IMR-90 (cell line): Measurements from ENCODE around the gene CDHR3. TPM values are rescaled to one million over a fixed set of nuclear protein-coding genes. Genes with fewer than 3 reads are reported as not detected.

ENCODE experiments used
- ATAC-seq: fragments of 200-7000 bp; cut with Tn5 transposase; 2 replicates; pipeline ENCODE4 v1.9.1; 2020; ENCODE audit warnings: low read depth, mild to moderate bottlenecking, moderate library complexity
- BruUV-seq: library from RNA; stranded (reverse); fragments of 400-500 nt; replicated peaks from 2 replicates; lab custom pipeline; 2021; lab: Mats Ljungman, UMichigan
- CTCF ChIA-PET: fragments of 300-600 bp; formaldehyde crosslinking; extraction: SDS; loops from one replicate; lab custom pipeline; 2021; ENCODE audit warnings: antibody characterized with exemption; lab: Yijun Ruan, JAX
- POLR2A ChIA-PET: fragments of 300-600 bp; sonication (Branson Sonifier 250); formaldehyde crosslinking; loops from one replicate; lab custom pipeline; 2022; ENCODE audit warnings: antibody characterized with exemption; ENCODE audit not compliant: unreplicated experiment; lab: Charles Lee
- DNase-seq: peaks from one replicate; pipeline ENCODE4 v3.0.0; 2013
- H2AFZ ChIP-seq: replicated peaks from 2 replicates; pipeline ENCODE3; 2013; ENCODE audit warnings: low read length, mild to moderate bottlenecking; ENCODE audit not compliant: poor library complexity
- H2AK5ac ChIP-seq: 2 replicates; pipeline ENCODE4 v1.6.1; 2013; ENCODE audit warnings: low read depth, low read length, inconsistent platforms
- H2AK9ac ChIP-seq: replicated peaks from 2 replicates; pipeline ENCODE3; 2013; ENCODE audit warnings: mild to moderate bottlenecking, low read depth, low read length, moderate library complexity; ENCODE audit not compliant: poor library complexity
- H2BK120ac ChIP-seq: 2 replicates; pipeline ENCODE4 v1.6.1; 2013; ENCODE audit warnings: low read depth, low read length, inconsistent platforms
- H2BK15ac ChIP-seq: 3 replicates; pipeline ENCODE4 v1.6.1; 2013; ENCODE audit warnings: low read depth, low read length, inconsistent platforms
- H2BK20ac ChIP-seq: 2 replicates; pipeline ENCODE4 v1.6.1; 2013; ENCODE audit warnings: low read depth, mild to moderate bottlenecking, inconsistent platforms, low read length, moderate library complexity
- H2BK5ac ChIP-seq: 2 replicates; pipeline ENCODE4 v1.6.1; 2013; ENCODE audit warnings: mild to moderate bottlenecking, low read depth, low read length, inconsistent platforms; ENCODE audit not compliant: poor library complexity, severe bottlenecking
- H3K14ac ChIP-seq: replicated peaks from 2 replicates; pipeline ENCODE4 v1.6.1; 2013; ENCODE audit warnings: low read depth, low read length, inconsistent platforms
- H3K18ac ChIP-seq: 2 replicates; pipeline ENCODE4 v1.6.1; 2013; ENCODE audit warnings: low read depth, low read length, control low read depth
- H3K23ac ChIP-seq: 2 replicates; pipeline ENCODE4 v1.6.1; 2013; ENCODE audit warnings: low read depth, low read length, inconsistent platforms
- H3K27ac ChIP-seq: 2 replicates; pipeline ENCODE4 v1.5.1; 2013; ENCODE audit warnings: mild to moderate bottlenecking, control low read depth, low read length; ENCODE audit not compliant: insufficient read depth
- H3K27me3 ChIP-seq: 2 replicates; pipeline ENCODE4 v1.6.1; 2013; ENCODE audit warnings: low read length; ENCODE audit not compliant: control insufficient read depth, insufficient read depth
- H3K36me3 ChIP-seq: 2 replicates; pipeline ENCODE4 v1.6.1; 2013; ENCODE audit warnings: low read length, mixed read lengths; ENCODE audit not compliant: control insufficient read depth, insufficient read depth
- H3K4ac ChIP-seq: 2 replicates; pipeline ENCODE4 v1.6.1; 2013; ENCODE audit warnings: low read depth, low read length, inconsistent platforms
- H3K4me1 ChIP-seq: 2 replicates; pipeline ENCODE4 v1.6.1; 2013; ENCODE audit warnings: low read length, mixed read lengths; ENCODE audit not compliant: control insufficient read depth, insufficient read depth
- H3K4me2 ChIP-seq: 2 replicates; pipeline ENCODE4 v1.6.1; 2013; ENCODE audit warnings: low read depth, mild to moderate bottlenecking, control low read depth, low read length, moderate library complexity
- H3K4me3 ChIP-seq: 2 replicates; pipeline ENCODE4 v1.5.1; 2013; ENCODE audit warnings: low read depth, mild to moderate bottlenecking, control low read depth, low read length, moderate library complexity; ENCODE audit not compliant: insufficient read depth
- H3K56ac ChIP-seq: 2 replicates; pipeline ENCODE4 v1.6.1; 2013; ENCODE audit warnings: low read length, inconsistent platforms; ENCODE audit not compliant: insufficient read depth; ENCODE audit errors: extremely low read depth
- H3K79me1 ChIP-seq, 2 experiments: 2 replicates each; pipeline ENCODE4 v1.6.1; 2013; ENCODE audit warnings: low read length in 2 of 2, inconsistent platforms in 1 of 2, low read depth in 1 of 2
- H3K9ac ChIP-seq: 2 replicates; pipeline ENCODE4 v1.6.1; 2013; ENCODE audit warnings: low read depth, low read length, control low read depth
- H3K9me1 ChIP-seq: 2 replicates; pipeline ENCODE4 v1.6.1; 2013; ENCODE audit warnings: low read length, inconsistent platforms; ENCODE audit not compliant: insufficient read depth
- H3K9me3 ChIP-seq: 2 replicates; pipeline ENCODE4 v1.6.1; 2013; ENCODE audit warnings: low read length; ENCODE audit not compliant: control insufficient read depth, insufficient read depth
- H4K20me1 ChIP-seq: 2 replicates; pipeline ENCODE4 v1.6.1; 2013; ENCODE audit warnings: low read length, inconsistent platforms; ENCODE audit not compliant: insufficient read depth
- H4K5ac ChIP-seq: 2 replicates; pipeline ENCODE4 v1.6.1; 2013; ENCODE audit warnings: mild to moderate bottlenecking, low read depth, low read length, control low read depth
- H4K8ac ChIP-seq, 2 experiments: 2 replicates each; pipeline ENCODE4 v1.6.1; 2013; ENCODE audit warnings: low read depth in 2 of 2, low read length in 2 of 2, control low read depth in 1 of 2, inconsistent platforms in 1 of 2
- H4K91ac ChIP-seq: 2 replicates; pipeline ENCODE4 v1.6.1; 2013; ENCODE audit warnings: low read depth, low read length, inconsistent platforms; ENCODE audit not compliant: insufficient read depth
- BHLHE40 ChIP-seq: fragments of 150-350 bp; IDR thresholded peaks from 2 replicates; pipeline ENCODE4 v1.6.1; 2016; ENCODE audit warnings: mild to moderate bottlenecking, low read depth, low read length
- CHD1 ChIP-seq: IDR thresholded peaks from 2 replicates; pipeline ENCODE4 v1.6.1; 2012; ENCODE audit warnings: low read depth, low read length, improper control_type of control experiment
- MAFK ChIP-seq: IDR thresholded peaks from 2 replicates; pipeline ENCODE4 v1.6.1; 2012; ENCODE audit warnings: low read depth, low read length, improper control_type of control experiment
- MAZ ChIP-seq: IDR thresholded peaks from 2 replicates; pipeline ENCODE4 v1.6.1; 2012; ENCODE audit warnings: low read depth, mild to moderate bottlenecking, low read length, improper control_type of control experiment, moderate library complexity, borderline replicate concordance
- MXI1 ChIP-seq: IDR thresholded peaks from 2 replicates; pipeline ENCODE4 v1.6.1; 2012; ENCODE audit warnings: low read depth, mild to moderate bottlenecking, low read length, moderate library complexity, borderline replicate concordance
- RAD21 ChIP-seq: IDR thresholded peaks from 2 replicates; pipeline ENCODE4 v1.6.1; 2012; ENCODE audit warnings: low read length, improper control_type of control experiment
- USF2 ChIP-seq: fragments of 150-350 bp; IDR thresholded peaks from 2 replicates; pipeline ENCODE4 v1.6.1; 2017; ENCODE audit warnings: mild to moderate bottlenecking, antibody characterized with exemption, low read length, low read depth
- WGBS, 2 experiments: methylation state at CpG; one replicate each; pipeline versions ENCODE4 v1.1.5 to v1.1.7; 2013; ENCODE audit warnings: missing lambda C conversion rate in 2 of 2; ENCODE audit not compliant: insufficient read length in 1 of 2; ENCODE audit errors: extremely low coverage in 2 of 2; 5-methylcytosine and 5-hydroxymethylcytosine counted together
- dilution Hi-C: fragments of 300-500 bp; cut with HindIII; formaldehyde crosslinking; loops from one replicate; pipeline ENCODE4 v1.14.3; 2018; ENCODE audit warnings: low sequenced_read_pairs; ENCODE audit not compliant: unreplicated experiment
- in situ Hi-C: fragments of 300-500 bp; cut with MboI; formaldehyde crosslinking; loops from 3 replicates; pipeline ENCODE4 v1.14.3; 2019; ENCODE audit warnings: low sequenced_read_pairs, inconsistent platforms, mixed read lengths
- intact Hi-C: fragments of 100-400 bp; cut with micrococcal nuclease; formaldehyde crosslinking; loops from 2 replicates; pipeline ENCODE4 v1.10.0; 2022
- polyA plus RNA-seq, 3 experiments: library from polyadenylated mRNA; depleted of rRNA; stranded (reverse); fragments of >200 nt; gene quantifications; 2 replicates each; pipeline ENCODE4 v1.2.3, GENCODE V29; 2012; ENCODE audit warnings: low replicate concordance in 1 of 3
- total RNA-seq: library from RNA; depleted of rRNA; stranded (reverse); fragments of >200 nt; gene quantifications from 2 replicates; pipeline ENCODE4 v1.2.3, GENCODE V29; 2012

Gene CDHR3
- total and polyA plus RNA-seq, 2 of the 4 experiments (the other 2 are of a cell fraction) = 0.96 to 1.6 TPM

- peaks cover 3% of the 10 kb centered on the region; the same call in 1 of the 2 replicates for H3K4me1 ChIP-seq
- H2BK20ac ChIP-seq = no peak overlapping the region
- H3K36me3 ChIP-seq = no peaks in the 10 kb centered on the region
- H2BK15ac ChIP-seq = no peak overlapping the region
- H2AFZ ChIP-seq = no peak overlapping the region
- H3K4me2 ChIP-seq = no peak overlapping the region
- no CpG with 5 or more reads among the region's 4 CpGs for WGBS, 2 experiments
- DNase-seq = no peak
- TF ChIP-seq RAD21 (no peak), CHD1 (no peak), MAZ (no peak), BHLHE40 (no peak), USF2 (no peak), MXI1 (no peak), MAFK (no peak)
- H4K5ac ChIP-seq = no peak overlapping the region
- no peak overlapping the region for H3K23ac ChIP-seq
- H3K9me1 ChIP-seq = 0 out of 2 replicates have a peak, but pooled peaks cover 6% of the 10 kb centered on the region
- H4K20me1 ChIP-seq = no peaks in the 10 kb centered on the region
- H3K4ac ChIP-seq = no peak overlapping the region
- H3K18ac ChIP-seq = no peak overlapping the region
- no TSS peak for BruUV-seq
- H2BK5ac ChIP-seq = no peak overlapping the region
- dilution Hi-C loops (no loop called here), intact Hi-C loops (no loop called here), in situ Hi-C loops (no loop called here)
- no peaks in the 10 kb centered on the region for H3K9me3 ChIP-seq
- H4K91ac ChIP-seq = no peak overlapping the region
- H3K79me1 ChIP-seq = no peaks in the 10 kb centered on the region
- no peak overlapping the region for H3K9ac ChIP-seq
- H4K8ac ChIP-seq = no peak overlapping the region
- ChIA-PET CTCF (no interaction called here), POLR2A (no interaction called here)
- H3K4me3 ChIP-seq = no peak overlapping the region
- no peak overlapping the region for H2AK5ac ChIP-seq
- no peak overlapping the region for H3K56ac ChIP-seq
- H2AK9ac ChIP-seq = no peak overlapping the region
- ATAC-seq = no peak
- no peak overlapping the region for H3K27ac ChIP-seq
- H3K14ac ChIP-seq = no peak overlapping the region
- H3K27me3 ChIP-seq = peaks cover 9% of the 10 kb centered on the region
- H2BK120ac ChIP-seq = no peak overlapping the region
These were observed 13.8 kb downstream of the CDHR3 start for GRCh38 chr7:105976868-105977267.
